Left lobe of liver (tissue), 2 donors: ENCODE results near the gene NGF. TPM values are rescaled to one million over a fixed set of nuclear protein-coding genes. Genes with fewer than 3 reads are reported as not detected.

Experiments used
- ATAC-seq: fragments of 200-7000 bp; cut with Tn5 transposase; one replicate; pipeline ENCODE4 v1.9.1; 2020; ENCODE audit warnings: mild to moderate bottlenecking, moderate library complexity
- DNase-seq: peaks from one replicate; pipeline ENCODE4 v3.0.0-alpha.2; 2020; ENCODE audit warnings: low spot score
- total RNA-seq: library from RNA; stranded (reverse); gene quantifications from one replicate; pipeline ENCODE4 v1.2.1, GENCODE V29; 2021
- donor health status: DM: no; HTN: no; CAD: no; lungs with moderate emphysema.
- donor health status: DM: no; HTN: yes; CAD: no.

NGF gene
- total RNA-seq, 1 donor from 2014 or later = 0.55 TPM

GRCh38 chr1:115283681-115284146 lies 54.3 kb downstream of the NGF start:
- ATAC-seq (no peak), DNase-seq (no peak)

GRCh38 chr1:115283249-115283648 lies 54.8 kb downstream of the NGF start:
- ATAC-seq = no peak
- DNase-seq = no peak

DNA sequence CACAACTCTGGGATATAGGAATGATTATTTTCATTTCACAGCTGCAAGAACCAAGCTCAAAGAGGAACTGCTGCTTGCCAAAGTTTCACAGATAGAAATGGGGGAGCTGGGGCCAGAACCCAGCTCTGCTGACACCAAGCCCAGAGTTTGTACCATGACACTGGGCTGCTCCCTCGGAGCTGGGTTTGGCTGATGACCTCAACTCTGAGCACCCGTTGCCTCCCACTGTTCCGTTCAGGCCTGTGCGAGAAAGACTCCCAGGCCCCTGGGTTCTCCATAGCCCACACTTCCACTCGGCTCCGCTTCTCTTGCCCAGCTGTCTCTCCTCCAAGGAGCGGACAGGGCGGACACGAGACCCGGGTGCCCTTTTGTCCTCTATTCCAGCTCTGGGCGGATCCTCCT lies 55.2 kb downstream of the NGF start:
- peak; percentile 73 for ATAC-seq
- no peak for DNase-seq

DNA sequence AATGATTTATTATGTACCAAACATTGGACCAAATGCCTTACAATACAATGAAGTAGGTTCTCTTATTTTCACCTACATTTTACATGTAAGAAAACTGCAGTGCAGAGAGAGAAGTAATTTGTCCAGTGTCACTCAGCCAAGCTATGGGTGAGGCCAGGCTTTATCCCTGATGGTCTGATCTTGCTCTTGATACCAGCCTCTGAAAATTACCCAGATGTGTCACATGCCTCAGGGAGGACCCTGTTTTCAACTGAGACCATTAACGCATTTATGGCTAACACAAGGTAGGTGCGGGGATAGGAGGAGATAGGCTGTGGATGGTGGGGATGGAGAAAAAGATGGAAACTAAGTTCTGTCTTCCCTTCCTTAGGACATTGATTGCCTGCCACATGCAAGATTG lies 56.9 kb downstream of the NGF start:
- ATAC-seq = no peak
- DNase-seq = no peak

DNA sequence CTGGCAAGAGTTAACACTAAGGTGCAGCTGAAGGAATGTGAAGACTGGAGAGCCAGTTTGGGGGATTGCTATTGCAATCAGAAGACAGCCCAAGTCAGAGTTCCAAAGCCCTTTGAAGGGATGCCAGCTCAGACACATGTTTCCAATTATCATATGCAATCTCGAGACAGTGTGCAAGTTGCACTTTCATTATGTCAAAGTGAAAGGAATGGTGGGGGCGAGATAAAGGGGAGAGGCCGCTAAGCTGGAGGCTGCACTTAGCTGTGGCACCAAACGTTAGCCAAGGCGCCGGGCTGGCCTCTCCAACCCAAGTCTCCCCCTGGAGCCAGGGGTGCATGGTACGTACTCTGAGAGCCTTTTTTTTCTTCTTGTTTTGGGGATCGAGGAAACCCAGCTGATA lies 58.0 kb downstream of the NGF start:
- DNase-seq (no peak), ATAC-seq (no peak)

- ATAC-seq (no peak), DNase-seq (no peak)
Observed at GRCh38 chr1:115278211-115278610, 59.8 kb downstream of the NGF start.

DNA sequence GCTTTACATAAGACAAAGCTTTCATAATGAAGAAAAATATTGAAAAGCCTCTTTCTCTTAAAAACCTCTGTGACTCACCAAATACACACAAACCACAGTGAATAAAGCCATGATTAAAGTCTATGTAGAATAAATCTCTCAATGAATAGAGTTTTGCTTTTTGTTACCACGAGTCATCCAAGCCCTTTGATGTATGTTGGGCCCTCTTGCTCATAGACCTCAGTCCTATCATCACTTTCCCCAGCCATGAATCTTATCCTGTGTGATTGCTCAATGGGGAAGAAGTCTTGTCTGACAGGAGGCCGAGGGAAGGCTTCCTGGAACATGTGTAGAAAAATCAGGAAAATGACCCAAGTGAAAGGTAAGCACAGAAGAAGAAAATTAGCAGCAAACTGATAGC lies 60.8 kb downstream of the NGF start:
- no peak for ATAC-seq
- DNase-seq = no peak

GRCh38 chr1:115275216-115275615 lies 62.8 kb downstream of the NGF start:
- no peak for DNase-seq
- ATAC-seq = no peak

- peak; percentile 35 for ATAC-seq
Observed at GRCh38 chr1:115274467-115274866, 63.6 kb downstream of the NGF start.

GRCh38 chr1:115266729-115267421 lies 71.2 kb downstream of the NGF start:
- ATAC-seq (no peak), DNase-seq (no peak)

More at GRCh38 chr1:115274467-115274866, 63.6 kb downstream of the NGF start:
- no peak for DNase-seq

DNA sequence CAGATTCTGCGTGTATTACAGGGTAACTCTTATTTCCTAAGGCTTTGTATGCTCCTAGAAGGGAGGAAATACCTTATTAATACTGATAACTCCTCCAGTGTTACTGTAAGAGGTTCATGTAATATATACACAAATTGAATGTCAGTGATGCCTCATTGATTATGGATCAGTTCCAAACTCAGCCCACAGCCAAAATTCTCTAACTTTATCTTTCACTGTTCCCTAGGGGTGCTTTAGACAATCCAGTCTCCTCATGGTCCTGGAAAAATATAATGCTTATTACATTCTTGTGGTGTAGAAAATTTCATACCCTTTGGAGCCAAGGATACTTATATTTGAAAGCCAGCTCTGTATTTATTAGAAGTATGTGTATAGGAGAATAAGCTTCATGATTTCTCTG lies 73.0 kb downstream of the NGF start:
- ATAC-seq (no peak), DNase-seq (no peak)

GRCh38 chr1:115262886-115263285 lies 75.2 kb downstream of the NGF start:
- DNase-seq = no peak
- no peak for ATAC-seq

GRCh38 chr1:115261496-115261895 lies 76.6 kb downstream of the NGF start:
- DNase-seq (no peak), ATAC-seq (no peak)

- ATAC-seq (no peak), DNase-seq (no peak)
Observed at GRCh38 chr1:115258302-115258866, 79.7 kb downstream of the NGF start.

DNA sequence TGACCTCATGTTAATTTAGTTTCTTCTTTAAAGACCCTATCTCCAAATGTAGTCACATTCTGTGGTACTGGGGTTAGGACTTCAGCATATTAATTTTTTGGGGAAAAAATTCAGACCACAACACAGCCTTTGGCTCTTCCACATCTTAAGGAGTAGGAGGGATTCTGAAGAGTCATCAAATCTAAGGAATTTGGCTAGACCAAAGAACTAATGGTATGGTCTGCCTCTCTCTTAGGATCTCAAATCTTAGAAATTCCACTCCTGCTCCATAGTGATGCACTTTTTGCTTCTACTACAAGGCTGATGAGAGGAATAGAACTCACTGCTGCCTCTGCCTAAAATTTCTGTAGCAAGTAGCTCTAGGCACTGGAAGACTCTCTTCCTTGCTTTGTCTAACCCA lies 80.5 kb downstream of the NGF start:
- ATAC-seq (no peak), DNase-seq (no peak)

DNA sequence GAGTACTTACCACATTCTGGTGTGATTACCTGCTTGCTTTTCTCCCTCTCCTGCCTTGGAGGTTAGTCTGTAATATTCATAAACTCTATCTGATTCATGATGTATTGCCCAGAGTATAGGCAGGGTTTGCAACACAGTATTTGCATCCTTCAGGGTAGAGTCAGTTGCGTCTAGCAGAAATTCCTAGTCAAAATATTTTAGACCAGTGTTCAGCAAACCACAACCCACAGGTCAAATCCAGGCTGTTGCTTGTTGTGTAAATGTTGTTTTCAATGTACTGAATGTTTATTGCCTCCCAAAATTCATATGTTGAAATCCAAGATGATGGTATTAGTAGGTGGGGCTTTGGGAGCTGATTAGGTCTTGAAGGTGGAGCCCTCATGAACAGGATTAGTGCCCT lies 82.9 kb downstream of the NGF start:
- ATAC-seq = no peak
- DNase-seq = no peak

DNA sequence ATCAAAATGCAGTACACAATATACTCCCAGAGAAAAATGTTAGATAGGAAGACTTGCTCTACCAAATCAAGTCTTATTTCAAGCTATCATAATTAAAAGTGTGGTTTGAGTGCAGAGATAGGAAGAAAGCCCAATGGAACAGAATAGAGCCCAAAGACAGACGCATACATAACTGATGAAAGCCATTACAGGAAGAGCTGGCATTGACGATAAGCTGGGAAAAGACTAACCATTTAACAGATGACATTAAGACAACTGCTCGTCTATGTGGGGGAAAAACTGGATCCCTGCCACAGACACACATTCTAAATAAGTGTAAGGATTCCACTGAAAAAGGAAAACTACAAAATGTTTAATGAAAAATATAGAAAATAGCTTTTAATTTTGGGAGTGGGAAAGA lies 85.5 kb downstream of the NGF start:
- no peak for ATAC-seq
- DNase-seq = no peak

GRCh38 chr1:115251856-115252255 lies 86.2 kb downstream of the NGF start:
- no peak for DNase-seq
- no peak for ATAC-seq

DNA sequence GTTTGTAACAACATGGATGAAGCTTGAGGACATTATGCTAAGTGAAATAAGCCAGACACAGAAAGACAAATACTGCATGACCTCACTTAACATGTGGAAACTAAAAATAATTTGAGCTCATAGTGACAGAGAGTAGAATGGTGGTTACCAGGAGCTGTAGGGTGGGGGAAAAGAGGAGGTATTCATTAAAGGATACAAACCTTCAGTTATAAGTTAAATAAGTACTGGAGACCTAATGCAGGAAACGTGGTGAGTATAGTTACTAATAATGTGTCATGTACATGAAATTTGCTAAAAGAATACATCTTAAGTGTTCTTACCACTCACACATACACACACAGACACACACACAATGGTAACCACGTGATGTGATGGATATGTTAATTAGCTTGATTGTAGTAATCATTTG lies 86.7 kb downstream of the NGF start:
- ATAC-seq (no peak), DNase-seq (no peak)

DNA sequence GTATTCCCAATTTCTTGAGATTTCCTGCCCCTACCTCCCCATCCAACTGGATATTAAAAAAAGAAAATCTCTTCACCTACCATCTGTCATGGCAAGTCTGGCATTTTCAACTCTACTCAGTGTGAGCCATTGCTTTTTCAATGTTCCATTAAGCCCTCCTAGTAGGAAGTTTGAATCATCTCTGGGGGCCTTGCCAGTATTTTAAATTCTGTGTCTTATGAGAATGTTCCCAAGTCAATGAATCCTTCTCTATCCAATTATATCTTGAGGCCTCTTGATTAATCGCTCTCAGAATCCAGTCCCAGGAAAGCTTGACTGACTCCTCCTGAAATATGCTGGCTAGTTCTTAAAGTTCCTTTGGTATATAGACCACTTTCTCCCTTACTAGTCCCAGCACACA lies 91.5 kb downstream of the NGF start:
- DNase-seq = no peak
- ATAC-seq = no peak

GRCh38 chr1:115245227-115245626 lies 92.8 kb downstream of the NGF start:
- ATAC-seq = no peak
- DNase-seq = no peak

- no peak for DNase-seq
- no peak for ATAC-seq
Observed at GRCh38 chr1:115242543-115242942, 95.5 kb downstream of the NGF start.

GRCh38 chr1:115241309-115241708 lies 96.7 kb downstream of the NGF start:
- no peak for DNase-seq
- no peak for ATAC-seq
